AG04450 (cell line): Measurements from ENCODE around the gene DYNLT2B. TPM values are rescaled to one million over a fixed set of nuclear protein-coding genes. Genes with fewer than 3 reads are reported as not detected.

Source experiments
- CTCF ChIA-PET: fragments of 300-600, 350-600 bp; formaldehyde crosslinking; extraction: SDS; loops from one replicate; lab custom pipeline; 2022; ENCODE audit warnings: antibody characterized with exemption, inconsistent platforms; lab: Charles Lee
- POLR2A ChIA-PET: fragments of 350-600 bp; formaldehyde crosslinking; extraction: SDS; loops from one replicate; lab custom pipeline; 2021; ENCODE audit warnings: antibody characterized with exemption, inconsistent platforms; lab: Yijun Ruan, JAX
- DNase-seq: peaks from one replicate; pipeline ENCODE4 v3.0.0-alpha.2; 2011; ENCODE audit warnings: low read depth, low spot score
- H3K27ac ChIP-seq: one replicate; pipeline ENCODE4 v1.5.1; 2012; ENCODE audit warnings: low read depth, low read length, control low read depth
- H3K27me3 ChIP-seq: one replicate; pipeline ENCODE4 v1.6.0; 2012; ENCODE audit warnings: low read length; ENCODE audit not compliant: control insufficient read depth, insufficient read depth
- H3K4me3 ChIP-seq: 2 replicates; pipeline ENCODE4 v1.5.1; 2011; ENCODE audit warnings: mild to moderate bottlenecking, low read depth, low read length, control low read depth
- H3K9me3 ChIP-seq: 2 replicates; pipeline ENCODE4 v1.5.1; 2012; ENCODE audit warnings: low read length; ENCODE audit not compliant: control insufficient read depth, insufficient read depth
- CTCF ChIP-seq: IDR thresholded peaks from 2 replicates; pipeline ENCODE4 v1.5.1; 2011; ENCODE audit warnings: low read depth, low read length, control low read depth, inconsistent platforms
- polyA plus RNA-seq: library from polyadenylated mRNA; depleted of rRNA; stranded (reverse); fragments of >200 nt; gene quantifications from 2 replicates; pipeline ENCODE4 v1.2.3, GENCODE V29; 2011

DYNLT2B gene
- polyA plus RNA-seq, 1 experiment = 9.8 TPM

GRCh38 chr3:196332168-196332567, 14.1 kb upstream of the DYNLT2B start:
- CTCF ChIA-PET = no interaction called here
- H3K4me3 ChIP-seq = no peak overlapping the region
- H3K9me3 ChIP-seq = no peaks in the 10 kb centered on the region
- peaks cover 2% of the 10 kb centered on the region for H3K27me3 ChIP-seq
- no peak for TF ChIP-seq CTCF
- POLR2A ChIA-PET = no interaction called here
- H3K27ac ChIP-seq = no peak overlapping the region
- no peak for DNase-seq

- no peaks in the 10 kb centered on the region for H3K9me3 ChIP-seq
- no peak for DNase-seq
Observed at GRCh38 chr3:196327405-196327804, 9.4 kb upstream of the DYNLT2B start.

GRCh38 chr3:196326936-196327335, 8.9 kb upstream of the DYNLT2B start:
- CTCF ChIA-PET = no interaction called here

More at GRCh38 chr3:196327405-196327804, 9.4 kb upstream of the DYNLT2B start:
- POLR2A ChIA-PET = no interaction called here
- Histone ChIP-seq H3K27ac (no peak overlapping the region), H3K4me3 (no peak overlapping the region), H3K27me3 (no peaks in the 10 kb centered on the region)
- TF ChIP-seq CTCF = no peak
- CTCF ChIA-PET = interaction anchor here (0.5 kb wide), 1 partner anchor 508 kb away, joined by 3 read pairs; no protein-coding TSS in a partner anchor

GRCh38 chr3:196323691-196324090, 5.7 kb upstream of the DYNLT2B start:
- DNase-seq = no peak
- Histone ChIP-seq H3K4me3 (no peak overlapping the region), H3K9me3 (no peaks in the 10 kb centered on the region), H3K27me3 (no peaks in the 10 kb centered on the region), H3K27ac (no peak overlapping the region)
- TF ChIP-seq CTCF = peak; percentile 51
- CTCF ChIA-PET = interaction anchor here (0.9 to 2.2 kb wide), 6 partner anchors 9 to 206 kb away, joined by 3 to 7 read pairs (median 4); no protein-coding TSS in a partner anchor
- POLR2A ChIA-PET = interaction anchor here (0.5 kb wide), 1 partner anchor 1168 kb away, joined by 3 read pairs; no protein-coding TSS in a partner anchor

More at GRCh38 chr3:196326936-196327335, 8.9 kb upstream of the DYNLT2B start:
- POLR2A ChIA-PET = no interaction called here
- TF ChIP-seq CTCF = no peak
- DNase-seq = no peak
- no peak overlapping the region for H3K4me3 ChIP-seq
- no peaks in the 10 kb centered on the region for H3K9me3 ChIP-seq
- H3K27ac ChIP-seq = no peak overlapping the region
- no peaks in the 10 kb centered on the region for H3K27me3 ChIP-seq

- no peak for TF ChIP-seq CTCF
- H3K4me3 ChIP-seq = no peak overlapping the region
- ChIA-PET POLR2A (interaction anchor here (0.5 kb wide), 1 partner anchor 1169 kb away, joined by 3 read pairs; no protein-coding TSS in a partner anchor), CTCF (interaction anchor here (0.9 to 2.2 kb wide), 3 partner anchors 18 to 206 kb away, joined by 3 to 7 read pairs (median 4); no protein-coding TSS in a partner anchor)
- DNase-seq = no peak
- H3K27me3 ChIP-seq = no peaks in the 10 kb centered on the region
- H3K9me3 ChIP-seq = no peaks in the 10 kb centered on the region
- no peak overlapping the region for H3K27ac ChIP-seq
Observed at GRCh38 chr3:196323016-196323415, 5.0 kb upstream of the DYNLT2B start.
